Gastrocnemius medialis (tissue), 4 donors: Measurements from ENCODE around the gene MYLK. TPM values are rescaled to one million over a fixed set of nuclear protein-coding genes. Genes with fewer than 3 reads are reported as not detected.

ENCODE experiments used
- ATAC-seq, 2 donors: fragments of 150-250 bp; one replicate each; pipeline ENCODE4 v1.9.1; 2016
- DNase-seq, 2 donors: peaks; one replicate each; pipeline ENCODE4 v3.0.0-alpha.2; 2019
- H3K27ac ChIP-seq, 4 donors: fragments of 200-600 bp; sonication (generic); 1 replicate in 1 of 4; 2 replicates in 3 of 4; pipeline ENCODE4 v1.5.1; 2016 to 2018; ENCODE audit warnings: mild to moderate bottlenecking in 2 of 4, moderate library complexity in 1 of 4
- H3K27me3 ChIP-seq, 3 donors: fragments of 200-600 bp; sonication (generic) in 2 of 3; 1 replicate in 1 of 3; 2 replicates in 2 of 3; pipeline versions ENCODE4 v1.5.1 to v1.6.0; 2016 to 2019; ENCODE audit warnings: mild to moderate bottlenecking in 1 of 3, moderate library complexity in 1 of 3
- H3K36me3 ChIP-seq, 2 donors: fragments of 200-600 bp; sonication (generic) in 1 of 2; one replicate each; pipeline ENCODE4 v1.5.1; 2017 to 2018
- H3K4me1 ChIP-seq, 2 donors: fragments of 200-600 bp; sonication (generic) in 1 of 2; one replicate each; pipeline ENCODE4 v1.5.1; 2016 to 2017; ENCODE audit warnings: mild to moderate bottlenecking in 2 of 2
- H3K4me3 ChIP-seq, 4 donors: fragments of 200-600 bp; sonication (generic) in 3 of 4; 1 replicate in 1 of 4; 2 replicates in 3 of 4; pipeline ENCODE4 v1.5.1; 2016 to 2019; ENCODE audit warnings: mild to moderate bottlenecking in 2 of 4
- H3K9me3 ChIP-seq, 3 donors: fragments of 200-600 bp; sonication (generic) in 2 of 3; 1 replicate in 1 of 3; 2 replicates in 2 of 3; pipeline ENCODE4 v1.5.1; 2016 to 2019
- POLR2A ChIP-seq, 2 donors: fragments of 450-650 bp; IDR thresholded peaks; one replicate each; pipeline ENCODE4 v1.6.1; 2017; ENCODE audit warnings: antibody characterized with exemption in 2 of 2, mild to moderate bottlenecking in 2 of 2, moderate library complexity in 2 of 2
- in situ Hi-C, 4 donors: fragments of 200-750 bp; cut with MboI; loops; one replicate each; pipeline versions ENCODE4 v1.15.0 to v1.8.0; 2017; ENCODE audit warnings: low sequenced_read_pairs in 4 of 4
- intact Hi-C: fragments of 100-400 bp; cut with DNase I; formaldehyde crosslinking; loops from one replicate; pipeline ENCODE4 v1.15.1; 2023; ENCODE audit warnings: low total_unique reads
- total RNA-seq, 4 donors: library from RNA; depleted of rRNA; stranded (reverse); fragments of >200 nt; gene quantifications; one replicate each; pipeline versions ENCODE4 v1.1.0 to v1.2.3, GENCODE V29; 2016
- TF ChIP-seq, protein P1 (sequence below), 5 experiments: fragments of 450-650 bp in 3 of 5; fragments of 200-600 bp in 2 of 5; sonication (generic) in 2 of 5; IDR thresholded peaks in 4 of 5; conservative IDR thresholded peaks in 1 of 5; 1 replicate in 4 of 5; 2 replicates in 1 of 5; pipeline ENCODE4 v1.5.1; 2016 to 2019; ENCODE audit warnings: antibody characterized with exemption in 5 of 5, mild to moderate bottlenecking in 3 of 5, moderate library complexity in 3 of 5

Gene MYLK
- total RNA-seq, 4 donors from 2014 or later: 5.6 to 19.6 (median 8.8) TPM

DNA sequence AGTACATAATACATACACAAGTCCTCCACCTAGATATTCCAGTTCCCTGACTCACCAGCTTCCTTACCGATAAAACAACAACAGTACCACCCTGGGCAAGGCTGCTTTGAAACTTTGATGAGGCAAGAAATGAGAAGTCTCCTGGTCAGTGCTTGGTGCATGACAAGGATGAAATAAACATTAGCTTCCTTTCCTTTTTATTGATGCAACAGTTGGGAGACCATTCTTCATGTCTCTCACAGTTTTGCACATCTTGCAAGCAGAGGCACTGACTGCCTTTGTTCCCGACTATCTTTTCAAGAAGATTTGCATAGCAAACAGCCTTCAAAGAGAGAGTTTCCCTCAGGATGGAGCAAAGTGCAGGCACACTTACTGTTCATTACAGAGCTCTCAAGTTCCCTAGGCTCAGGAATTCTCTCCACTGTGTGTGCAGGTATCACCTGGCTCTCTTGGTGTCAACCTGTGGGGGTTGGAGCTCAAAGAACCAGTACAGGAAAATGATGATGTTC is 65.2 kb downstream of the MYLK start:
- no peak overlapping the region for H3K4me3 ChIP-seq
- no peak for ATAC-seq

DNA sequence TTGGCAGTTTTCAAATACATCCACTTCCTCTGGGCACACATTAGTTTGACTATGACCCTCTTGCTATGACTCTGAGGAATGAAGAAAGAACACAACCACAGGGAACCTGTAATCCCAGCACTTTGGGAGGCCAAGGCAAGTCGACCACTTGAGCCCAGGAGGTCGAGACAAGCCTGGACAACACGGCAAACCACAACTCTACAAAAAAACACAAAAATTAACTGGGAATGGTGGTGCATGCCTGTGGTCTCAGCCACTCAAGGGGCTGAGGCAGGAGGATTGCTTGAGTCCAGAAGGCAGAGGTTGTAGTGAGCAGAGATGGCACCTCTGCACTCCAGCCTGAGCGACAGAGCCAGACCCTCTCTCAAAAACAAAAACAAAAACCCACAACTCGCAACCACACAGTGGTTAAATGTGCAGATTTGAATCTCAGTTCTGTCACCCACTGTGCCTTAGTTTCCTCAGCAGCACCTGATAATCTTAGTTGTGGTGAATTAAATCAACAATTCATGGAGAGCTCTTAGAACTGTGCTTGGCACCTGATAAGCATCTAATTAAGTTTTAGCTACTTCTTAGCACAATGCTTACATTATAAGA is 65.7 kb downstream of the MYLK start:
- in situ Hi-C loops: no loop called here
- TF ChIP-seq, protein P1, sequence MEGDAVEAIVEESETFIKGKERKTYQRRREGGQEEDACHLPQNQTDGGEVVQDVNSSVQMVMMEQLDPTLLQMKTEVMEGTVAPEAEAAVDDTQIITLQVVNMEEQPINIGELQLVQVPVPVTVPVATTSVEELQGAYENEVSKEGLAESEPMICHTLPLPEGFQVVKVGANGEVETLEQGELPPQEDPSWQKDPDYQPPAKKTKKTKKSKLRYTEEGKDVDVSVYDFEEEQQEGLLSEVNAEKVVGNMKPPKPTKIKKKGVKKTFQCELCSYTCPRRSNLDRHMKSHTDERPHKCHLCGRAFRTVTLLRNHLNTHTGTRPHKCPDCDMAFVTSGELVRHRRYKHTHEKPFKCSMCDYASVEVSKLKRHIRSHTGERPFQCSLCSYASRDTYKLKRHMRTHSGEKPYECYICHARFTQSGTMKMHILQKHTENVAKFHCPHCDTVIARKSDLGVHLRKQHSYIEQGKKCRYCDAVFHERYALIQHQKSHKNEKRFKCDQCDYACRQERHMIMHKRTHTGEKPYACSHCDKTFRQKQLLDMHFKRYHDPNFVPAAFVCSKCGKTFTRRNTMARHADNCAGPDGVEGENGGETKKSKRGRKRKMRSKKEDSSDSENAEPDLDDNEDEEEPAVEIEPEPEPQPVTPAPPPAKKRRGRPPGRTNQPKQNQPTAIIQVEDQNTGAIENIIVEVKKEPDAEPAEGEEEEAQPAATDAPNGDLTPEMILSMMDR (IDR thresholded peaks at IDR 0.05 in 4 of 5, conservative IDR thresholded peaks at IDR 0.05 in 1 of 5): no peak
- no peak for TF ChIP-seq POLR2A (IDR thresholded peaks at IDR 0.05)
- H3K27ac ChIP-seq: peak overlapping the region in 1 of 4 donors; percentile 44

More for the DNA sequence above, 65.2 kb downstream of the MYLK start:
- in situ Hi-C loops (no loop called here), intact Hi-C loops (no loop called here)
- Histone ChIP-seq H3K27me3 (no peaks in the 10 kb centered on the region), H3K4me1 (no peaks in the 10 kb centered on the region), H3K36me3 (no peaks in the 10 kb centered on the region), H3K9me3 (no peaks in the 10 kb centered on the region), H3K27ac (no peak overlapping the region)
- TF ChIP-seq, protein P1 (IDR thresholded peaks at IDR 0.05 in 4 of 5, conservative IDR thresholded peaks at IDR 0.05 in 1 of 5): no peak
- TF ChIP-seq POLR2A (IDR thresholded peaks at IDR 0.05): no peak
- DNase-seq: no peak

DNA sequence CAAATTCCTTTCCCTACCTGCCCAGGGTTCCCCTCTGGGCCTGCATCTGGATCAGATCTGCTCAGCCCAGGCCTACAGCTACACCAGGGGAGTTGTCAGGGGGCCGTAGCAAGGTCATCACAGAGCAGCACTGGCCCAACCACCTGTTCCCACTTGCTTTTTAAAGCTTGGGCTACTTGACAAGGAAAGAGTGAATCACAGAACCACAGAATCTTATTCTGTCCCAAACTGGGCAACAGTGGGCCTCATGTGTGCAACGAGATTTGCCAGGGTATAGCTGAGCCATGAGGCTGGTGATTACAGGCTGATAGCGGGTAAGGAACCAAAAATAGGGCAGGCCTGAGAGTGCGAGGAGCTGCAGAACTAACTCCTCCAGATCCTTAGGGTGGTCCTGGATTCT is 66.7 kb downstream of the MYLK start:
- ATAC-seq (peak in 1 of 2 donors; percentile 46), DNase-seq (peak in 1 of 2 donors; percentile 15)
- in situ Hi-C loops (no loop called here), intact Hi-C loops (no loop called here)
- Histone ChIP-seq H3K4me1 (no peaks in the 10 kb centered on the region), H3K9me3 (no peaks in the 10 kb centered on the region), H3K4me3 (no peak overlapping the region), H3K27me3 (no peaks in the 10 kb centered on the region), H3K27ac (peak overlapping the region in 1 of 4 donors; percentile 44), H3K36me3 (no peaks in the 10 kb centered on the region)
- TF ChIP-seq, protein P1 (IDR thresholded peaks at IDR 0.05 in 4 of 5, conservative IDR thresholded peaks at IDR 0.05 in 1 of 5): no peak
- TF ChIP-seq POLR2A (IDR thresholded peaks at IDR 0.05): no peak

More for the DNA sequence above, 65.7 kb downstream of the MYLK start:
- Histone ChIP-seq H3K27me3 (no peaks in the 10 kb centered on the region), H3K4me3 (no peak overlapping the region), H3K9me3 (no peaks in the 10 kb centered on the region), H3K4me1 (no peaks in the 10 kb centered on the region), H3K36me3 (no peaks in the 10 kb centered on the region)
- ATAC-seq (no peak), DNase-seq (no peak)
- intact Hi-C loops: no loop called here

DNA sequence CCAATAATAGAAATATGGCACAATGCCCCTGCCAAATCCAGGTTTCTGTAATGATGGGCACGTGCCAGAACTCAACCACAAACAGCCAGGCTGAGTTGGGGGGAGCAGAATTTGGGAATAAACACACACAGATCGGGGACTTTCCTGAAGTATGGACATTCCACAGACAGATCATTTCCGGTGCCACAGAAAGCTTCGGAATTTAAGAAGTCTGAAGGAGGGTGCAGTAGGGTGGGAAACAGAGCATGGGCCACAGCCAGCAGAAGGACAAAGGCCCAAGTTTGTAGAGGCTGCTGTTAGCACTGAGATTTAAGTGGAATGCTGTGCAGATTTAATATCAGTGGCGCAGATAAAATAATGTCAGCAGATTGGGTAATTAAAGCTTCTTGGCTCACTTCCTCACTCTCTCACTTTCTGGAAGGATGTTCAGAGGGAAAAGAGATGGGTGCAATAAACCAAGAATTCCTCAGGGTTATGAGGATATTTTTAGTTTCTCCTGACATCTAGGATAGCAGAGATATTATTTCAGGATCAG is 67.4 kb downstream of the MYLK start:
- TF ChIP-seq POLR2A (IDR thresholded peaks at IDR 0.05): no peak
- TF ChIP-seq, protein P1 (IDR thresholded peaks at IDR 0.05 in 4 of 5, conservative IDR thresholded peaks at IDR 0.05 in 1 of 5): no peak
- Histone ChIP-seq H3K27ac (peak overlapping the region in 1 of 4 donors; percentile 44), H3K4me1 (no peaks in the 10 kb centered on the region), H3K27me3 (no peaks in the 10 kb centered on the region), H3K4me3 (no peak overlapping the region), H3K9me3 (no peaks in the 10 kb centered on the region), H3K36me3 (no peaks in the 10 kb centered on the region)
- ATAC-seq (no peak), DNase-seq (no peak)
- in situ Hi-C loops (no loop called here), intact Hi-C loops (no loop called here)
